DMS153 treated with DMSO at 0.1 percent for 48 hours (cell line): ENCODE data around the gene OTUD6A.
"Not testable (repeated sequence)": the region's sequence is repeated elsewhere in the genome, so short reads cannot be mapped to it uniquely, and the experiment has no call there.

Source experiments
- DNase-seq: peaks from one replicate; lab custom pipeline; 2025; ENCODE audit not compliant: unreplicated experiment; lab: John Stamatoyannopoulos, UW

The OTUD6A gene

DNA sequence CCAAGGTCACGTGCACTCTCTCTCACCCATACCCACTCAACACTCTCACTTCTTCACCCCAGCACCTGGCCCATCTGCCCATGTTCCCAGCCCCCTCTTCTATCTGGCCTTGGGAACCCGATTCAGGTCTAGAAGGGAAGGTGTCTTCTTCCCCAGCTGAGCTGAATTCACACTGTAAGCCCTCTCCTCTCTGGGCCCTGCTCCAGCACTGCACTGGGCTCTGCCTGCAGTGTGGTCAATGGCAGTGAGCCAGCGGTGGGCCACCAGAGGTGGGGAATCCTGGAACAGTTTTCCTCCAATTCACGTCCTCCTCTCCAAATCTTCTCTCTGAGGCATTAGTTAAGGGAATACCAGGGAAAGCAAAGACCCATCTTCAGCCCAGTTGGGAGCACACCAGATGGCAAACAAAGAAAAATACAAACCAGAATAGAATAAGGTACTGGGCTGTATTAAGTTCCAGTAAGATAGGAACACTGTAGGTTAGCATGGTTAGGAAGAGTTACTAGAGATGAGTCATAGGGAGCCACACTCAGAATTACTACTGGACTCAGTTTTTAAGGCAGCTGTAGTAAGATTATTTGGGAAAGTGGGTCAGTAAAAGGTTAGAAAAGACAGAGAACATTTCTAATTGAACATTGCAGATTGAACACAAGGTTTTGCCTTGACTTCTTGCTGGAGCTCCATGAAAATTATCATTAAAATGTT lies 17.6 kb upstream of the OTUD6A start:
- no peak for DNase-seq

DNA sequence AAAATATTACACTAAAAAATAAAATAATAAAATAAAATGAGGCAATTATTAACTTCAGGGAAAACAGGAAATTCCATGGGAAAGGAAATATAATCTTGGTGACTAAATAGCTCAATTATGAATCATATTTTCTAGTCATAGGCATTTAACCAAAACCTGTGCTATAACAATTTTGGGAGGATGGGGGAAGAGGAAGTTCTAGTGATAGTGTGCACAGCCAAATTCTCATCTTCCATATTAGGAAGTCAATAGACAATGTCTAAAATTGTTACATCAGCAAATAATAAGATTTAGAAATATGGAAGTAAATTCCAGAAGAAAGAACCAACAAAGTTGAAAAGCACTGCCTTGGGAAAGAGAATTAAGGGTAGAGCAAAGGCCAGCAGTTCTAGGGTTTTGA lies 15.3 kb upstream of the OTUD6A start:
- no peak for DNase-seq

DNA sequence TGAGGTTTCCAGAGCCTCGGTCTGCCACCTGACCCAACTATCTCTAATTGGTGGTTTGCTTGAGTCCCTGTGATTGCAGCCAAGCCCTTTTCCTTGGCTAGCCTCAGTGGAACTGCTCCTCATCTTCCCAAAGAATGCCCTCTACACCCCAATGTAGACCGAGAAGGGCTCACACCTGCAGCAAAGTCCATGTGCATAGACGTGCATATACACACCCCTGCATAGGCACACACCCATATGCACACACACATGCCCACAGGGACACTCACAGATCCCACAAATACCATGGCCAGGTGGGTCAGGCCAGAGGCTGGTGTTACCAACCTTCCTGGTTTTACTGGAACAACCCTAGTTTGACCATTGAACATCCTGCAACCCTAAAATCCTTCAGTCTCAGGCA lies 12.9 kb upstream of the OTUD6A start:
- DNase-seq = no peak

DNA sequence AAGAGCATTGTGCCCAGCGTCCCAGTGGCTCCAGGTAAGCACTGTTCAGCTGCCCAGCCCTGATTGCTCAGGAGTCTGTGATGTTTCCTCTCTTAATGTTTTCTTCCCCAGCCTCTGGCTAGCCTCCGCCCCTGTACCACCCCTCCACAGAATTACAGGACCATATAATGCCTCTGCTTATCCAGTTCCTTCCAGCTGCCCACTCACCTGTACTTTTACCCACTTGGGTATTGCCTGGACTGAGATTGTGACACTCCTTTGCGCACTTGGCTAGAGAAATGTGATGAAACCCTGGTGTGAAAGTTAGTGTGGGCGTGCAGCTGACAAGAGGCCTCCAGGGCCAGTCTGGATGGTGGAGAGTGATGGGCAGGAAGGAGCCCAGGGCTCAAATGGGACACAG lies 12.3 kb upstream of the OTUD6A start, which contains the start of gene AWAT2:
AWAT2 (minus strand) TSS at position 14 of the 400 bp plus-strand sequence; CDS start at position 8, 6 bp downstream.
- DNase-seq = no peak

DNA sequence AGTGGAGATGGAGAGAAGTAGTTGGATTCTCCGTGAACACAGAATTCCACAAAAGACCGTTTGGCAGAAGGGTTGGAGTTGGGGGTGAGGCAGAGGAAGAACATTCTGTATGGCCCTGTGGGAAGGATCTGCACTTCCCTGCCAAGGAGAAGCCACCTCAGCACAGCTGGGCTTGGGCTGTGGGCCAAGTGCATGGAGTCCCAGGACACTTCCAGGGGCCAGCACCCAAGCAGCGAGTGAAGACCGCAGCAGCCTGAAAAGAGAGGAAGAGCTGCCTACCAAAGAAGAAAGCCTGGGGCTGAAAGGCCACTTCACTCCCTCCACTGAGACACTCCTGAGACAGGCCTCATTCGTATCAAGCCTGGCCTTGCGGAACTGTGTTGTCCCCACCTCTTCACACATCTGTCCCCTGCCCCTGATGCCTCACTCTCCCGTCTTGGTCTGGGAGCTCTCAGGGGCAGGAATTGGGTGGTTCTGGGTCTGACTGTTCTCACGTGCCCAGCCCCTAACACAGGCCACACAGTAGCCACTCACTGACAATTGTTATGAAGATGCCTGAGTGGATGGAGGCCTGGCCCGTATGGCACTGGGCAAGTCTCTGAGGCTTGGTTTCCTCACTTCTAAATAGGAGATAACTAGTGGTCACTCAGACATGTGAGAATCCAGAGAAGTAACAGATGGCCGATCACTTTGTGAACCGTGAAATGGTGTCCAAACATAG lies 9.2 kb upstream of the OTUD6A start:
- DNase-seq = no peak

DNA sequence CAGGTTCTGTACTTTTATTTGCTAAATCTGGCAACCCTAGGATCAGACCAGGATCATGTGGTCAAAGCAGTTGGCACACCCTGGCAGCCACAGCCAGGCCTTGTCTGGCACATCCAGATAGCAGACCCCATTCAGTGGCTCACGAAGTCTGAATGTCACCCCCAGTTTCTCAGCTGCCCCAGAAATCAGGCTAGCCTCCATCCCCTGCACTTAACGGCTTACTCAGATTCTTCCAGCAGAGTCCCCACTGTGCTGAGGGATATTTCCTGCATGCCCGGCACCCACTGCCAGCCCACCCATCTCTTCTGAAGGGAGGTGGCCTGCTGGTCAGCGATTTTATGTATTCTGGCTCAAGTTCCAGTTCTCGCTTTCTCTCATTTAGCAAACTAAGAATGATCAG lies 7.9 kb upstream of the OTUD6A start:
- DNase-seq = no peak

DNA sequence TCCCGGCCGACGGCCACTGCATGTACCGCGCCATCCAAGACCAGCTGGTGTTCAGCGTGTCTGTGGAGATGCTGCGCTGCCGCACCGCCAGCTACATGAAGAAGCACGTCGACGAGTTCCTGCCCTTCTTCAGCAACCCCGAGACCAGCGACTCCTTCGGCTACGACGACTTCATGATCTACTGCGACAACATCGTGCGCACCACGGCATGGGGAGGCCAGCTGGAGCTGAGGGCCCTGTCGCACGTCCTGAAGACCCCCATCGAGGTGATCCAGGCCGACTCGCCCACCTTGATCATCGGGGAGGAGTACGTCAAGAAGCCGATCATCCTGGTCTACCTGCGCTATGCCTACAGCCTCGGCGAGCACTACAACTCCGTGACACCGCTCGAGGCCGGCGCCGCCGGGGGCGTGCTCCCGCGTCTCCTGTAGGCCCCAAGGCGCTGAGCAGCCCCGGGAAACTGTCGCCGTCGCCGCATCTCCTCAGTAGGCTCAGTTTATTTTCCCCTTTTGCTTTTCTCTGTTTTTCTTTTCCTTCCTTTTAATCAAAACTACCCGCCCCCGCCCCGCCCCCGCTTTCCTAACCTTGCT lies 799 bp downstream of the OTUD6A start:
- DNase-seq = no peak

DNA sequence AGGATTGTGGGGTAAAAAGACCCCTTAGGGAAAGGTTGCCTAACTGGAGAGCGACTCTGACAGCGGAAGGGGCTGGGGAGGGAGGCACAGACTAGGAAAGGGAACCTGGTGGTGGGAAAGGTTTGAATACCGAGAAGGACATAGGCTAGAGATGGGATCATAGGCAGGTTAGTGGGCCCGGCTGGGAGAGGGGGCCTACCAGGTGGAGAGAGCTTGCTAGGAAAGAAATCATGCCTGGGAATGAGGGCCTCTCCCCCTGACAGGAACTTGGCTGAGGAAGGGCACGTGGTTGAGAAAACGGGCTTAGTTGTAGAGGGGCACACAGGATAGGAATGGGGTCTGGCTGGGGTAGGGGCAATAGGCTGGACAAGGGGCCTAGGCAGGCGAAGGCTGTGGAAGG lies 4.4 kb downstream of the OTUD6A start:
- DNase-seq = no peak

DNA sequence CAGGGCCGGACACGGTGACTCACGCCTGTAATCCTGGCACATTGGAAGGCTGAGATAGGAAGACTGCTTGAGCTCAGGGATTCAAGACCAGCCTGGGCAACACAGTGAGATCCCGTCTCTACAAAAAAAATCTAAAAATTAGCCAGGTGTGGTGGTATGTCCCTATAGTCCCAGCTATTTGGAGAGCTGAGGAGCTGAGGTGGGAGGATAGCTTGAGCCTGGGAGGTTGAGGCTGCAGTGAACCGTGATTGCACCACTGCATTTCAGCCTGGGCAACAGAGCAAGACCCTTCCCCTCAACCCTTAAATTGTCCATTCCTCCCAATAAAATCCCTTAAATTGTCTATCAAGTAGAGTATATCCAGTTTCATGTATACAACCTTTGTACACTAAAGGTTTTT lies 17.0 kb downstream of the OTUD6A start:
- no peak for DNase-seq

DNA sequence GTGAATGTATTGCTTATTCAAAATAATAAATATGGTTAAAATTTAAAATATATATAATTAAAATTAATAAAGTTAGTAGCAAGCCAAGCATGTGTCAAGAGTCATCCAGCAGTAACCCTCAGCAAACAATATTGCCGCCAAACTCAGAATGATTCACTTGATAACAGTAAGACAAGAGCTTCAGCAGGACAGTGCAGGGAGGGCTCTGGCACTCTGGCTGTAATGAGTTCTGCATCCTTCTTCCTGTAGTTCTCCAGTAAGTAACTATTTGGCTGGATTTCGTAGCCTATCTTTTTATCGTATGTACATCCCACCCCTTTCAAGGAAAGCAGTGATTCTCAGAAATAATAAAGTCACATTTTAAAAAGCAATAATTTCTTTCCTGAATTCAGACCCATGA lies 17.6 kb downstream of the OTUD6A start:
- DNase-seq = no peak

DNA sequence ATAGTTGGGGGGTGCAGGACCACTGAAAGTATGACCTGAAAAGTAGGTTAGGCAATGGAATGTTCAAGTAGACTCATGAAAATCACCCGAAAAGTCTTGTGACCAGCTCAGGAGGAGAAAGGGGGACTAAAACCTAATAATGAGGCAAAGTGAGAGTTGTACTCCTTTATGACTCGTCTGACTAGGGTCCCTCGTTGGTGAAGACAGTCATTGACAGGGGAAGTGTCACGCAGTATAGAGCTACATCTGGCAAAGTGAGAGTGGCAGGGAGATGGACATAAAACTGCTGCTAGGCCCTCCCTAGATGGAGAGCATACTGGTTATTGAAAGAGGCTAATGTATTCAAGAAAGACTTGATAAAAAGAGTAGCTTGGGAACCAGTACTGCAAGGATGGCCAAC lies 20.5 kb downstream of the OTUD6A start:
- DNase-seq = no peak

DNA sequence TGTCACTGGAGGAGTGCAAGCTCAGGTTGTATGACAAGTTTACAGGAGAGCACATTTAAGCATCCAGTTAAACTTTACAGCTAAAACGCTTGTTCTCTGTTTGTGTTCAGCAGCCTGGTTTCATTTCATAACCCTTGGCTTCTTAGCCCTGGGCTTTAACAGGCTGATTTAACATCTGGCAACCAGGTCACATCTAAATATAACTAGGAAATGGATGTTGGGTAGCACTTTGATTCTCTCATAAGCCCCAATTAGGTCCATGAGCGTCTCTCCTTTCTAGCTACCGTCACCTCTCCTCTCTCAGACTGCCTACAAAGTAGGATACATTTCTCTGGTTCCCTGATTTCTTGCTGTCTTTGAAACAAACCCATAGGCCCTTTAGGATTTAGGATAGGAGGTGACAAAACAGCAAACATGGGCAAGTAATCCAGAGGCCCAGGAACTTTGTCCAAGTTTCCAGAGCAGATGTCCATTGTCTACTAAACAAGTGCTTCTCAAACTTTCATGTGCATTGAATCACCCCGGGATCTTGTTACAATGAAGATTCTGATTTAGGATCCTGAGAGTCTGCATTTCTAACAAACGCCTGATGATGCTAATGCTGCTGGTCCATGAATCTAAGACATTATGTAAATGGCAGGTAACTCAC lies 22.5 kb downstream of the OTUD6A start:
- no peak for DNase-seq

DNA sequence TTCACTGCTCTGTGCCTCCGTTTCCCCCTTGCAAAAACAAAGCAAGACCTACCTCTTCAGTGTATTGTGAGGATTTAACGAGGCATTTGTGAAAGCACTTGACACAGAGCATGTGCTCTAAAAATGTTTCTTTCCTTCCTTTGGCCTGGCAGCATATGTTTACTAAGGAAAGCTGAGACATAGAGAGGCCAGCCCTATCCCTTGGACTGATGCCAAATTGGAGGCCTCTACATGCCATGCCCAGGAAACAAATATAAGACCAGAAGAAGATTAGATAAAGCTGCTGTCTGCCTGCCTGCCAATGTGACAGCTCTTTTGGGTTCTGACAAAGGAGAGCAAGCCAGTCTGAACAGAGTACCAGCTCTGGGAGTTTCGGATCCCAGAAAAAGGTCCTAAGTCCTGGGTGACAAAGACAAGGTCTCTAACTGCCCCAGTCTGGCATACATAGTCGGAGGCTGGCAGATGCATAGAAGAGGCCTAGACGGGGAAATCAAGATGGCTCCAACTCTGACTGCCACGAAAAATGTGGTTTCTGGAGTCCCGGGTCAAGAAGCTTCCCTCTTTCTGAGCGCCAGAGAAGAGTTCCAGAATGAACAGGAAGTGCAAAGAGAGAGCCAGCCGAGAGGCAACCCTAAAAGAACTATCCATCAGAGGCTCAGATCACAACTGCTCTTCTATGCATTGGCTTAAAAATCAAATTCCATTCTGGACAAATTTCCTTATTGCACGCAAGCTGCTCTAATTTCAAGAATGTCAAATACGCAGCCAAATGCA lies 25.8 kb downstream of the OTUD6A start:
- no peak for DNase-seq

DNA sequence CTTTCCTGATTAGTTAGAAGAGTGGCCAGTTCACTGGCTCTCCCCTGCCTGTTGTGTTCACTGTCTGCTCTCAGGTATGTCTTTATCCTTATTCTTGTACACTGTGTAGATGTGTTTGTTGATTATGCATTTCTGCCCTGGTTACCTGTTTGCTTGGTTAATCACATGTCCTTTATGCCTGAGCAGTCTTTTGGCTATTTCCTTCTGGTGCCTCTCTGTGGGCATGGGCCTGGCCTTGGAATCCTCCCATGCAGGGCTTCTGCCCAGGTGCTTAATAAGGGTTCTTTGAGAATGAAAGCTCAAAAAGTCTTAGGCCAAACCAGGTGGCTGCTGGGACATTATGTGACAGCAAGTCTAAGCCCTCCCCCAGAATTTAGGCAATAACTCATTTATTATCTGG lies 26.5 kb downstream of the OTUD6A start:
- no peak for DNase-seq

DNA sequence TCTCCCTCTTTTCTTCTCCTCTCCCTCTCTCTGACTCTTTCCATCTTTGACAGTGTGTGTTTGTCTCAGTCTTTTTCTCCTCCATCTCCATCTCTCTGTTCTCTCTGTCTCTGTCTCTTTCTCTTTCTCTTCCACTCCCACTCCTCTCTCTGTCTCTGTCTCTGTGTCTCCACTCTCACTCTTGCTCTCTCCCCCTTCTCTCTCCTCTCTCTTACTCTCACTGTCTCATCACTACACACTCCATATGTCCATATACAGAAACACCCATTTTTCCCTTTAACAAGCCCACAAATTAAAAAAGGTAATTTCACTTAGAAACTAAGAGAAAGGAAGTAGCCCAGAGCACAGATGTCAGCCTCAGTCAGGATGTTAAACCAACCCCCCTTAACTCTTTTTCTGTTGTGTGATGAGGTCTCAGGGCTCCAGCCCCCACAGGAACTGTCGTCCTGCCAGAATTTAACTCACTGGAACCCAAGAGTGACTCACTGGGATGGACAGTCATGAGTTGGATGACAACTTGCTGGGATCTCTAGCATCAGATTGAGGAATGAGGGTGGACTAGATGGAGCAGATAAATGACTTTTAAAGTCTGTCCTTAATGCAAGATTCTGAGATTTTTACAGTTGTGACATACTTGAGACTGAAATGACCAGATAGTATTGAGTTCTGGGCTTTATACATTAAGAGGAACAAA lies 27.5 kb downstream of the OTUD6A start:
- DNase-seq = no peak

DNA sequence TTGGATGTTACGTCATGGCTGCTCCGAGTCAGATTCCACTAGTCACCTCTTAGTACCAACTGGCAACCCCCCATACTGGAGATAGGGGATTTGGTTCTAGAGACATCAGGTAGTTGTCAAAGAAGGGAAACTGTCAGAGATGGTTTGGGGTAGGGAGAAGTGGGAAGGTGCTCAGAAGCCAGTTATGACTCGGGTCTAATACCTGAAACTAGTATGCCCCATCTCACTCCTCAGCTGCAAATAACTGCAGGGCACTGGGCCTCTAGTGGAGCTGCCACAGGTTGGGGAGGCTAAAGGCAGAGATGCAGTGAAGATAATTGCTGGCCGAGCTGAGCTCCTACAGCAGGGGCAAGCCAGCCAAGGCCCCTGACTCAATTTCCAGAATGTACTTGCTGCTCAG lies 30.0 kb downstream of the OTUD6A start:
- no peak for DNase-seq

DNA sequence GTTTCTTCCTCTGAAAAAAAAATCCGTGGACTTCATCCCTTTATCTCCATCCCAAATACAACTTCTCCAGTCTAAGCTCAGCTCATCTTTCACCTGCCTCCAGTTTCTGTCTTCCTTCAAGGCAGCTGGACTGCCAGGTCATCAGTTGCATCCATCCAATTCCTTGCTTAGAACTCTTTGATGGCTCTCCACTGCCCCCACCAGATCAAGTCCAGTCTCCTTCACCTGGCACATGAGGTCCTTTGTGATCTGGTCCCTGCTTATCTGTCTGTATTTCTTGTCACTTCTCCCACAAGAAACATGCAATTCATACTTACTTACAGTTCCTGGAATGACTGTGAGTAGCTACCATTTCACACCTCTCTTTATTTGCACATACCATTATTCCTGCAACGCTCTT lies 33.8 kb downstream of the OTUD6A start:
- peak; percentile 1 for DNase-seq

DNA sequence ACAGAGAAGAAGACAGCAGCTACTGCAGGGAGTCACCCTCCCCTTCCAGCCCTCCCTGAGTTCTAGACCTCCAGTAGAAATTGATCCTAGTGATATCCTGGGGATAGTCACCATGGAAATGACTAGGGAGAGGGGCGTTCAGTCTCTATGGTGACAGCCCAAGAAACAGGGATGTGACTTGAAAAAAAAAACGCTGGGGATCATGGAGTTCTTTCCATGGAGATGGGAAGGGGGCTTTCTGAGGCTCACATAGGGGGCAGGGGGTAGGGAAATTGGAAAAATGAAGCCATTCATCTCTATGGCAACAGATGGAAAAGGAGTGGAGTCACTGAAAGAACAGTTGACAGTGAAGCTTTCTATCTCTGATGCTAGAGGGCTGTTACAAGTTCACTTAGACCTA lies 43.0 kb downstream of the OTUD6A start:
- no peak for DNase-seq

DNA sequence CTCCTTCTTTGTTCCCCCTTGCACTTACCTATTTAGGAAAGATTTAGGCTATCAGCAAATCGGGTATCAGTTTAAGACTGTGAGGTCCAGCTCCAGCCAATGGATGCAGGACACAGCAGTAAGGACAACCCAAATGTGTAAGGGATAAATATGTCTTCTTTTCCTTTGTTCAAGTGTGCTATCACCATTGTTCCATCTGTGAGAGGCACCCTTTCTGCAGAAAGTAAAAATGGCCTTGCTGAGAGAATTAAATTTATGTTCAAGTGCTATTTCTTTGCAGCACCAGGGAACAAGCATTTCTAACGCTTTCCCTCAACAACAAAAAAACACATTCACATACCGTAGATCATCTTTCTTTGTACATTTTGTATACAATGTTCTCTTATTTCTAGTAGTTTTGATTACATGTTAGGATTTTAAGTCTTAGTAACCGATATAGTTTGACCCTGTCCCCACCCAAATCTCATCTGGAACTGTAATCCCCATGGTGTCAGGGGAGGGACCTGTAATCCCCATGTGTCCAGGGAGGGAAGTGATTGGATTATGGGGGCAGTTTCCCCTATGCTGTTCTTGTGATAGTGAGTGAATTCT lies 49.3 kb downstream of the OTUD6A start:
- not testable (repeated sequence) for DNase-seq
